NCI-H2171 (cell line): ENCODE results near the gene CD74.

Experiments
- DNase-seq: peaks from one replicate; lab custom pipeline; 2025; lab: John Stamatoyannopoulos, UW

Gene CD74

GRCh38 chr5:150358261-150359095 is 54.2 kb downstream of the CD74 start:
- no peak for DNase-seq

- DNase-seq: peak; percentile 88
Observed at GRCh38 chr5:150357326-150358260, 55.1 kb downstream of the CD74 start, which contains the start of gene TCOF1. TCOF1 (plus strand) TSS chr5:150357697; CDS start chr5:150357747, 50 bp downstream.

DNA sequence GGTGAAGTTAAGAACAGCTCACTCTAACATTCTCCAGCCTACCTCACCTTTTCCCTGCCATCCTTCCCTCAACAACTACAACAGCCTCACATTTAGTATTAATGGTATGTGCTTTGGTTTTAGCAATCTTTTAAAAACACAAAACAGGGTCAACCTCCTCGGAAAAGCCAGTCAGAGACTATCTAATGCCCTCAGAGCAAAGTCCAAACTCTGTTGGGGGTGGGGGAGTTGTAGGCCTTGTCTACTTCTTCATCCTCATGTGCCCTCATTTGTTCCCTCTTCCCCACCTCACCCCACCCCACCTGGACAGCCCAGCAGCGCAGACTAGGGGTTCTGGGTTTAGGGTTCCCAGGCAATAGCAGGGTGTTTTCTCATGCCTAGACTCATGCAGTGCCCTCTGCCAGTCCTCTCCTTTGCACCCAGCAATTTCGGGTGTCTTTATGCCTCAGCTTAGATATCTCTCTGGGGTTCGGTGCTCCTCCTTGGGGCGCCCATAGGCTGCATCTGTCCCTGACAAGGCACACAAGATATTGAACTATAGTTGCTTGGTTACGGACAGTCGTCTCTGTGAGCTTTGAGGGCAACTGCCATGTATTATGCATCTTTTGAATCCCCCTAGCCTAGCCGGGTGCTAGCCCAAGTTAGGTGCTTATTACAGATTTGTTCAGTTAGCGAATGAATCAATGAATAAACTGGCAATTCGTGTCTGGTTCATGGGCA is 56.0 kb downstream of the CD74 start:
- DNase-seq: no peak

DNA sequence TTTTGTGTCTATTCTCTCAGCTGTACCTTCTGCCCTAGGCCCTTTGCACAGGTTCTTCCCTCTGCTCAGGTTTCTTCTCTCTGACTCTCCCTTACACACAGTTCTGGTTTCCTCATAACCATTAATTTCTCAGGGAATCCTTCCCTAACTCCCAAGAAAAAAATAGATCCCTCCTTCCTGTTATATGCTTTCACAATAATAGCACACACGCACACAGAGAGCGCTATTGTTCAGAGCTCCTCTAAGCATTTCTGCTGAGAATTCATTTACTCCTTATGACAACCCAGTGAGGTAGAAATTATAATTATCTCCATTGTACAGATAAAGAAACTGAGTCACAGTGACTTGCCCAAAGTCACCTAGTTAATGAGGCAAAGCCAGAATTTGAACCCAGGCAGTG is 56.9 kb downstream of the CD74 start:
- no peak for DNase-seq

GRCh38 chr5:150353032-150353675 is 59.6 kb downstream of the CD74 start:
- DNase-seq: no peak

DNA sequence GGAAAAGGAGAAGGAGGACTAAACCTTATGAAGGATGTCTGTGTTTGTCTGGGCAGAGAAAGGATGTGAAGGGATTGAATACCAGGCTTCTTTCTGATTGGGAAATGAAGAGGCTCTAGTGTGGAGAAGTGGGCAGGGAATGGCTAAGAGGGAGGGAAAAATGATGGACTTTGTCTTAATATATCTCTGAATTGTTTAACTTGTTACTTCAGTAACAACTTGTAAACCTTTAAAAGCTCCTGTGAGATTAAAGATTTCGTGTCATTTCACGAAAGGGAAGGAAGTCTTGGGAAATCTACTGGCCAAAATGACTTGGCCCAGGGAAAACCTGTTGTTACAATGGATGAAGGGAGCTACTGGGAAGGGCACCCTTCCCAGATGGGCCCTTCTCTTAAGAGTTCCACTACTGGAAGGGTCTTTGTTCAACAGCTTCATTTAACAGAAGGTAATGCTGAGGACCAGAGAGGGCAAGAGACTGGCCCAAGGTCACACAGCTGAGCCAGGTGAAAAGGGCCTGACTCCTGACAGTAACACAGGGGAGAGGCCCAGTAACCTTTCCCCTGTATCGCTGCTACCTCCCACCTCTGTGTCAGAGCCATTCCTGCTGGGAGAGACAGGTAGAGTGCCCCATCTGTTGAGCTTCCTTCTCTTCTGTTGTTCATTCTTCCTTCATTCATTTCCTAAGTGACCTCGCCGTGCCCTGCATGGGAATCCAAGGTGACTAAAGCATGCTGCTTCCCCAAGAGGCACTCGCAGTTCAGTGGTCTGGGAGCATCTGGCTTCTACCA is 60.3 kb downstream of the CD74 start:
- no peak for DNase-seq
